ENCODE measurements around the gene TEX26. TPM values are rescaled to one million over a fixed set of nuclear protein-coding genes. Genes with fewer than 3 reads are reported as not detected.

The TEX26 gene
- total RNA-seq, 4 donors from 2014 or later, result not detected

GRCh38 chr13:30966101-30966500 lies 33.6 kb downstream of the TEX26 start:
- no peak for ATAC-seq
- in situ Hi-C loops (cut with MboI; ENCODE audit: low sequenced_read_pairs in 4 of 4), result no loop called here
- no peaks in the 10 kb centered on the region for H3K9me3 ChIP-seq

GRCh38 chr13:30968846-30969245 lies 36.4 kb downstream of the TEX26 start:
- intact Hi-C loops (cut with DNase I; ENCODE audit: low total_unique reads) (no loop called here), in situ Hi-C loops (cut with MboI; ENCODE audit: low sequenced_read_pairs in 4 of 4) (no loop called here)
- no peaks in the 10 kb centered on the region for H3K9me3 ChIP-seq
- no peaks in the 10 kb centered on the region for H3K27me3 ChIP-seq
- H3K4me1 ChIP-seq, result no peaks in the 10 kb centered on the region
- TF ChIP-seq POLR2A (IDR thresholded peaks at IDR 0.05), result no peak
- no peaks in the 10 kb centered on the region for H3K36me3 ChIP-seq
- no peak for ATAC-seq
- no peak overlapping the region for H3K27ac ChIP-seq
- no peak overlapping the region for H3K4me3 ChIP-seq
- no peak for DNase-seq

More at GRCh38 chr13:30966101-30966500, 33.6 kb downstream of the TEX26 start:
- Histone ChIP-seq H3K4me1 (no peaks in the 10 kb centered on the region), H3K36me3 (no peaks in the 10 kb centered on the region), H3K27ac (no peak overlapping the region), H3K4me3 (no peak overlapping the region), H3K27me3 (no peaks in the 10 kb centered on the region)
- no peak for TF ChIP-seq CTCF (IDR thresholded peaks at IDR 0.05 in 4 of 5, conservative IDR thresholded peaks at IDR 0.05 in 1 of 5)
- TF ChIP-seq POLR2A (IDR thresholded peaks at IDR 0.05), result no peak
- DNase-seq, result no peak
- intact Hi-C loops (cut with DNase I; ENCODE audit: low total_unique reads), result no loop called here

- in situ Hi-C loops (cut with MboI; ENCODE audit: low sequenced_read_pairs in 4 of 4) (no loop called here), intact Hi-C loops (cut with DNase I; ENCODE audit: low total_unique reads) (no loop called here)
- Histone ChIP-seq H3K9me3 (no peaks in the 10 kb centered on the region), H3K27ac (no peak overlapping the region), H3K36me3 (no peaks in the 10 kb centered on the region), H3K4me1 (no peaks in the 10 kb centered on the region), H3K4me3 (no peak overlapping the region), H3K27me3 (no peaks in the 10 kb centered on the region)
- TF ChIP-seq POLR2A (IDR thresholded peaks at IDR 0.05), result no peak
- no peak for TF ChIP-seq CTCF (IDR thresholded peaks at IDR 0.05 in 4 of 5, conservative IDR thresholded peaks at IDR 0.05 in 1 of 5)
- no peak for ATAC-seq
- DNase-seq, result no peak
Measured at GRCh38 chr13:30971575-30971974, 39.1 kb downstream of the TEX26 start.

GRCh38 chr13:30972888-30973377 lies 40.5 kb downstream of the TEX26 start:
- no peak overlapping the region for H3K27ac ChIP-seq
- intact Hi-C loops (cut with DNase I; ENCODE audit: low total_unique reads), result no loop called here
- in situ Hi-C loops (cut with MboI; ENCODE audit: low sequenced_read_pairs in 4 of 4), result no loop called here
- TF ChIP-seq POLR2A (IDR thresholded peaks at IDR 0.05) (no peak), CTCF (IDR thresholded peaks at IDR 0.05 in 4 of 5, conservative IDR thresholded peaks at IDR 0.05 in 1 of 5) (no peak)
- H3K4me3 ChIP-seq, result no peak overlapping the region
- no peaks in the 10 kb centered on the region for H3K4me1 ChIP-seq
- H3K9me3 ChIP-seq, result no peaks in the 10 kb centered on the region
- H3K27me3 ChIP-seq, result no peaks in the 10 kb centered on the region
- ATAC-seq (no peak), DNase-seq (no peak)
- H3K36me3 ChIP-seq, result no peaks in the 10 kb centered on the region

GRCh38 chr13:30974350-30974749 lies 41.9 kb downstream of the TEX26 start:
- intact Hi-C loops (cut with DNase I; ENCODE audit: low total_unique reads) (no loop called here), in situ Hi-C loops (cut with MboI; ENCODE audit: low sequenced_read_pairs in 4 of 4) (no loop called here)
- H3K27ac ChIP-seq, result no peak overlapping the region
- H3K27me3 ChIP-seq, result no peaks in the 10 kb centered on the region
- DNase-seq, result no peak
- H3K4me1 ChIP-seq, result no peaks in the 10 kb centered on the region
- no peaks in the 10 kb centered on the region for H3K9me3 ChIP-seq
- H3K4me3 ChIP-seq, result no peak overlapping the region
- no peaks in the 10 kb centered on the region for H3K36me3 ChIP-seq
- TF ChIP-seq POLR2A (IDR thresholded peaks at IDR 0.05) (no peak), CTCF (IDR thresholded peaks at IDR 0.05 in 4 of 5, conservative IDR thresholded peaks at IDR 0.05 in 1 of 5) (no peak)
- ATAC-seq, result no peak
